Pons (tissue), 1 donor: ENCODE measurements around the gene MAGI1.

Source experiments
- DNase-seq: peaks from one replicate; pipeline ENCODE4 v3.0.0-alpha.2; 2016; ENCODE audit warnings: low spot score

Gene MAGI1

DNA sequence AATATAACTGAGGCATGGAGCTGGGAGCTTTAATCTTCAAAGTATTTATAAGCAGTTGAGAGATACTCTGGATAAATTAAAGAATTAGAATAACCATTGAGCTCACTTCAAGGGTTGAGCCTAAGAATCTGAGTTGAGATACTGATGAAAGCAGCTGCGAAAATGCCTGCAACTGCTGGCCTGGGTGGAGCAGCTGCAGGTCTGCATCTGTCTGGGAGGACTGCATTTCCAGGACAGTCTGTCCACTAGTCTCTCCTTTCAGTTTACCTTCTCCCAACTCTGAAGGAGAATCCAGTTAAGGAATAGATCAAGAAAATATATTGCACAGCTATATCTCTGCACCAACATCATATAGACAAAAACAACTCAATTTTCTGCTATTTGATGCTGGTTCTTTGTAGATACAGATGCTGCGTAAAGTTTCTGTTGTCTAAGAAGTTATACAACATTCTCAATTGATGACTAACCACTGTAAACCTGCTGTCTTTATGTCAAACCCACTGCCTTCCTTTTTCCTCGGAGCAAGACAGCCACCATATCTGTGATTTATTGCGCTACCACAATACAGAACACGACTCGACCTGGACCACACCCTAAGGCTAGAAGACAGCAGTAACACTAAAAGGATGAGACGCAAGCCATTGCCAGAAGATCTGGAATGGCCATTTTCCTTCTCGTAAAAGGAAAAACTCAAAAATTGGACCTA is 245.1 kb downstream of the MAGI1 start:
- no peak for DNase-seq

DNA sequence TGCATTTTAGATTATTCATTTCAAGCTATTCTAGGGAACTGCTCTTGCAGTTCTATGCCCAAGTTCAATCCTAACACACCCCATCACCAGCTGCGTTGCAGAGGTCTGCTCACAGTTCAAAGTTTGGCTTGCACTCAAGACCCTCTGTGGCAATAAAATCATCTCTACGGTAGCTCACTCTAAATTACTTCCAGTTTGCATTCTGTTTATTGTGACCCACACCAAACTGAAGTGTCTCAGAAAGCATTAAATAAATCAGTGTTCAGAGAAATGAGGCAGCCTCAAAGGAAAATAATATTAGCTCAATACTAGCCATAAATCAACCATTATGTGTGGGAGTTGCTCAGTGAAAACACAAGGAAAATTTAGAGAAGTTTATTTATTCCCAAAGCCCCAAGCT is 250.3 kb downstream of the MAGI1 start:
- DNase-seq: no peak

DNA sequence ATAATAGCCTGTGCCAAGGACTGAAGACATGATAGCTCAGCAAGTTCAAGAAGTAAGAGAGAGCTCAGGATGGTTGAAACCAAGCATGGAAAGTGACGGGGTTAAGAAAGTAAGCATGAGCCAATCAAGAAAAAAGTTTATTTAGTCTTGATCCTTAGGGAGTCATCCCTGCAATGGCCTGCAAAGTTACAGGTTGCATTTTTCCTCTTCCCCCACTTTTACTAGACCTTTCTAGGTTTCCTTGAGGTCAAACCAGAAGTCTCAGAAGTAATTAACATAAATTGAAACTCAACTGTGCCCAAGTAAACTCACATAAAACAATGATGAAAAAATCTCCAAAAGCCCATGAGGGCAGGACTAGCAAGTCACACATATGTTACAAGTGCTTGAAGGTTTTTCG is 250.9 kb downstream of the MAGI1 start:
- DNase-seq: no peak

DNA sequence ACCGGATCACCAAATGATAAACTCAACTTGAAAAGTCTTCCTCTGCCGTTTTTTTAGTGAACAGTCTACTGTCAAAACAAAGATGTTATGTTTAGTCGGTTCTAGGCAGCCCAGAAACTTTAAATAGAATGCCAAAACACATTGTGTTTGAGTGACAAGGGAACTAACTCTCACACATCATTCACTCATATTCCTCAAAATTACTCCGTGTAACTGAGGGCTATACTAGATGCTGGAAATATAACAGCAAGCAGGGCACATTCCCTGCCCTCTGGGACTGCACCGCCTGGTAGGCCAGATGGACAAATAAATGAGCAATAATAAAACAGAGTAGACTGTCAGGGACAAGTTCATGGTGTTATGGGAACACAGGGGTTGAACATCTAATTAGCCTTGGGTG is 251.4 kb downstream of the MAGI1 start:
- DNase-seq: no peak

DNA sequence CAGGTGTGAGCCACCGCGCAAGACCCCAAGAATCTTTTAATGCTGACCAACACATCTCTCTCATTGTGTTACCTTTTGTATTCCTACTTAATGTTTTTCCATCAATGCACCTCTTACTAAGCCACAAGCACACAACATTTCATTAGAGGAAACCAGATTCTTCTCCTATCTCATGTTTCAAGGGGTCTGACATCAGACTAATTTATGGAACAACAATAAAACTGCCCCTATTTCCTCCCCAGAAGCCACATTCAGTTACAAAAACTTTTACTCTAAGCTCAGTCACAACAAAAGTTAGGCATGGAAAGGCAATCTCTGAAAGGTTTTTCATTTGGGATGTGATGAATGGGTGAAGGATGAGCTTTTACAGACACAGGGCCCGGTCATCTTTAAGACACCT is 251.8 kb downstream of the MAGI1 start:
- no peak for DNase-seq

DNA sequence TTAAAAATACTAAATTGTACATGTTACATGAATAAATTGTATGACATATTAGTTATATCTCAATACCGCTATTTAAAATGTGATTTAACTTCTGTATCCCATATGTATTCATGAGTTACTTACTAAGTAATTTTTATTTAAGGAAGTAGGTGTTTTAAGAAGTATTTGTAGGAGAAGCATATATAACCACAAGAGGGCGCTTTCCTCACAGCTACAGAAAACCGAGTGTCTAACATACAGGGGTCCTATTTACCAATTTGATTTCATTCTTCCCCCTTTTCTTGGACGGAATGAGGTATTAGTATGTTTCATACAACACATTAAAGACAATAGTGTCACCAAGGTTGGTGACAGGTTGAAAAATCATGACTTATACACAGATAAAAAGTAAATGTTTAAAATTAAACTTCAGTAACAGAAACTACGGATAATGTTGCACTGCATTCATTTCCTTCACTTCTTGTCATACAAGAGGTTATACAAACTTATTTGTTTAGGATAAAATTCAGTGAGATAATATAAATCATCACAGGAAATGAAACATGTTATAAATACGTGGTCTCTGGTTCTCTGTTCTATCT is 253.6 kb downstream of the MAGI1 start:
- peak; percentile 87 for DNase-seq

DNA sequence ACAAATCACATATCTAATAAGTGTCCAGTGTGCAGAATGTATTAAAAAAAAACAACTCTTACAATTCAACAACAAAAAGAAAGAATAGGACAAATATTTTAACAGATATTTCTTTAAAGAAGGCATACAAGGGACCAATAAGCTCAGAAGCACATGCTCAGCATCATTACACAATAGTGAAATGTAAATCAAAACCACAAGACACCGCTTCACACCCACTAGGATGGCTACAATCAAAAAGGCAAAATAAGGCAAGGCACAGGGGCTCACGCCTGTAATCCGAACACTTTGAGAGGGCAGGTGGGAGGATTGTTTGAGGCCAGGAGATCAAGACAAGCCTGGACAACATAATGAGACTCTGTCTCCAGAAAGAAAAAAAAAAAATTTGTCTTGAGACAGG is 255.6 kb downstream of the MAGI1 start:
- no peak for DNase-seq

DNA sequence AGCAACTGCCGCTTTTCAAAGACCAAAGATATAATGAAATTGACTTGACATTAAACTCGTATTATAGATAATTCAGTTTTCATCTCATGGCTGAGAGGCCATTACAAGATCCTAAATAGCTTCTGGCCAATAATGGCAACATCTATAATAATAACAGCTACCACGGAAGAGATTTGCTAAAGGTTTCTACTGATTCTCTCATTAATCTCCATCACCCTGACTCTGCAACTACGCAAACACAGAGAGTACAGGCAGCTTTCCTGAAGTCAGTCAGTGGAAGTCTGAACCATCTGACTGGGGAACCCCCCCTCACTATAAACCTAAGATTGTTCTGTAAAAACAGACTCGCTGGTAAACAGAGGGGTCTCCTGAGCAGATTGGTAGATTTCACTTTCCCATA is 257.1 kb downstream of the MAGI1 start:
- no peak for DNase-seq

DNA sequence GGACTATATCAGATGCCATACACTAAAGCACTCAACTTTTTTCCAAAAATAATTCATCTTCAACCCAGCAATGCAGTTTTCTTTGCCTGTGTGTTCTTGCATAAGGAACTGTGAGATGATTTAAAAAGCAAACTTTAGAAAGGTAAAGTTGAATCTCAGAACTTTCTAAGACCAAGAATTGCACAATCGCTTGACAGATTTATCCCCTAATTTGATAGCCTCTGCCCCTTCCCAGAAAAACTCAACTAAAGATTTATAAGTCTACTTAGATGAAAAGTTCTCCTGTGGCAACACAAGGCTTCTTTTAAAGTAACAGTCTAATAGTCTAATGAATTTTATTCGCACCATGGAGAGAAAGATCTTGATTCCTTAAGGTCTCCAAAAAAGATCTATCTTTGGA is 259.3 kb downstream of the MAGI1 start:
- no peak for DNase-seq

DNA sequence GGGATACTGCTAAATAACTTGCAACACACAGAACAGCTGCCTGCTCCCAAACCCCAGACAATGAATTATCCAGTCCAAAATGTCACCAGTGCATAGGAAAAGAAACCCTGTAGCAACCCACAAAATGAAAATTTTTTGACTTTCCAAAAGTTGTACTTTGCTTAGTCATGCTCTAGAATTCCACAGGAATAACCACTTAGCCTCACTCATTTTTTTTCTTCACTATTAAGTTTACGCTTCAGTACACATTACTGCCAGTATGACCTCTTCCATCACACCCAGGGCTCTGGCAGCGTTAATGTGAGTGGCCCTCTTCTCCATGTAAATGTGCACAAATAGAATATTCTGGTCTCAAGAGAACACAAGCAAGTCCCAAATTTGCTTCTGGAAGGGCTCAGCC is 259.8 kb downstream of the MAGI1 start:
- DNase-seq: no peak

DNA sequence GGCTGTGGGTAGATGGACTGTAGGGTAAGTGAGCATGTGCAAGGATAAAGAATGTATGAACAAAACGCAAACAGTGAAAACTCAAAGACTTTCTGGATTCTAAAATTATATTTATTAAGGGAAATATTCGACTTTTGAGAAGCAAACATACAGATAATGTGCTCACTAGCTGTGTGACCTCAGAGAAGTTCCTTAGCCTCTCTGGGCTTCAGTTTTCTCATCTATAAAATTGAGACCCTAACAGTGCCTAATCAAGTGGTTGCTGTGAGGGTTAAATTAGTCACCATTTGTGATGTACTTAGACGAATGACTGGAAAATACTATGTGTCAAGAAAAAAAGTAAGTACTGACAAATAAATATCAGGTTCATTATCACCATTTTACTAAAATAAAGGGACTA is 261.7 kb downstream of the MAGI1 start:
- no peak for DNase-seq

DNA sequence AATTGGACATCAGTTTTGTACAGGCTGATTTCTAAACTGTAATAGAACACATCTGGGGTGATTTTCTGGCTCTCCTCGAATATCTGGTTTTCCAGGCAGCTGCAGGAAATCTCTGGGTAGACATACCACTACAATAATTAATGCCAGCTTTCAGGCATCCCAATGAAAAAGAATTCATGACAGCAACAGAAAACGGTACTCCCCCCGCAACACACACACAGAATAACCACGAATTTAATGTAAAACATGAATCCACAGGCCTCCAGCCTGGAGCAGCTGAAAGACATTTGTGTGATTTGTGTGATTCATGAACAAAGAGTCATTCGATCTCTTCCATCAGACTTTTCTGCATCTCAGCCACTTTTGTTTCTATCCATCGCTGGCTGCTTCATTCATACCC is 262.2 kb downstream of the MAGI1 start:
- DNase-seq: peak; percentile 56

DNA sequence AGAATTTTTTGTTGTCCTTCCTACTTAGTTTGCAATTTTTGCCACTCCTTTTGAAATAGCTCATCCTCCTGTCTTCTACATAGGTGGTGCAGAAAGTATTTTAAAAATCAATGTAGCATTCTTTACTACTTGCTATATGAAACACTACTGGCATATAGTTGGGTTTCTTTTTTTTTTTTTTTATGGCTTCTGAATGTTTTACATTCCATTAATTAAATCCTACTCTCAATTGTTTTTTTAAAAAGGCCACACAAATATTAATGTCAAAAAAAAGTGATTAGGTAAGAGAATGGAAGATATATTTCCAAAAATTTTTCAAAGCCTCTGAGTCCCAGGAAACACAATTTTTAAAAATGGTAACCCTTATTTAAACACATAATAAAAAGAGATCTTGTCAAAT is 262.6 kb downstream of the MAGI1 start:
- DNase-seq: no peak

DNA sequence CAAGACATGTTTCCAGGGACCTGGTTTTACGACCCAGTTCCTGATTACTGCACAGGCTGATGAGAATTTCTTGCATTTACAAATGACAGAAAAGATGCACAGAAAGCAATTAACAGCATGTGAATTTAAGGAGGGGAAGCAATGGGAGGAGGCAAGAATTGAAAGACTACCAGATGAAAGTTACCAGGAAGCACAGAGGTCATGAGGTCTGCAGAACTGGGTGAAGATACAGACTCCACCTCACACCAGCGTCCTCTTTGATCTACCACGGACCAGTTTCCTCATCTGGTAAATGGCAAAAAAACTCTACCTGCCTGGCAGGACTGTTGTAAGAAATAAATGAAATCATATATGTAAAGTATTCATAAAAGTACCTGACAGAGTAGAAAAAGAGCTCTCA is 266.0 kb downstream of the MAGI1 start:
- no peak for DNase-seq

DNA sequence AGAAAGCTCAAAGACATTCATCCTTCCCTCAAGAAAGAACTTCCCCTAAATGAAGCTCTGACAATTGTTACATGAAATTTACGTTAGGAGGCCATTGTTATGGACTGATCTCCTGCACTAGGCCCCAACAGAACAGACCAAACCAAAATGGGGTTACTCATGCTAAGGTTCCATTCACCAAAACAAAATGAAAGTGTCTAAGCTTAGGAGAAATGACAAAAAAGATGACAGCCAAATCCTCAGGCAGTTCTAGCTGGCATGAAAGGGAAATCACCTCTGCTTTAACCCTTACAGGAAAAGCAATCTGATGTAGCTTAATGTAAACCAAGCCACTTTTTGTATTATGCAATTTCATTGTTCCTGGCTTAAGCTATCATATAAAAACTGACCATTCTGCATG is 271.2 kb downstream of the MAGI1 start:
- no peak for DNase-seq

DNA sequence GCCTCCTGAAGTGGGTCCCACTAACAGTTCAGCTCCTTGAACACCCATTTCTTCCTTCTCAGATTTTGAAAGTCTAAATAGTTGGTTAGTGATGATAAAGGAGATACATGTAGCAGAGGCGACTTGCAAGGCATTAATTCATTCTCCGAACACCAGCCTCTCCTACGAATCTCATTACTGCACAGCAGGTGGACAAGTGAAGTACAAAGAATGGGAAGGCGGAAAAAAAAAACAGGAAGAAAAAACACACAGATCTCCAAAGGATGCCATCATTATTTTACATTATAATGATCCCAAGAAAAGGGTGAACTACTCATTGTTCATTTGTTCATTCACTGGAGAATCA is 276.5 kb downstream of the MAGI1 start:
- DNase-seq: no peak

DNA sequence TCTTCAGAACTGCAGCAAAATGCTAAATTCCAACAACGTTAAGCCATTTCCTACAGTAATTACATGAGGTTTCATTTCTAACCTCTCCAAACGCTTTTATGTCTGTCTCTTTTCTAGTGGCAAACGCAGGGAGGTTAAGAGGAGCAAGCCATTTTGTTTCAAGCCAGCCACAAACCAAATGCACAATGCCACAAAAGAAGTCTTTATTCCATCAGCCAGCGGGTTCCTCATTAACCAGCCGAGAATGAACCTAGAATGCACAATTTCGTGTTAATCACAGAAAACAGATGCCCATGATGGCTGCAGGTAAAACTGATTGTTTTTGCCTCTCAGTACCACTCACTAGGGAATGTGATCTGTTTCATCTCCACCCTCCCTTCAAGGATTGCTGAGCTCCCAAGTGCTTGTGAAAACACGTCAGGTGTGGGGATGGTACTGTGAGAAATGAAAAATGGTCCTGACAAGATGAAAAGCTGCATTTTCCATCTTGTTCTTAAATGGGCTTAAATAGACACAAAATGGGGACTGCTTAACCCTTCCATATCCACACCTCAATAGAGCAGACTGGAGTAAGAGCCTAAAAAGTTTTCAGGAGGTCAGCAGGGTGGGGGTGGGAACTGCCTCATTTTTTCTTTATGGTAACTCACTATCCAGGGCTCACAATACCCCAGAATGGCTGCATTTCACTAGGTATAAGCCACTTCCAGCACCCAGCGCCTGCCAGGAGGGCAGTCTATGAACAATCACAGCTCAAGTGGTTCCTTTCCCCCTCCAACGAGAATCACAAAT is 277.1 kb downstream of the MAGI1 start:
- DNase-seq: peak; percentile 86

DNA sequence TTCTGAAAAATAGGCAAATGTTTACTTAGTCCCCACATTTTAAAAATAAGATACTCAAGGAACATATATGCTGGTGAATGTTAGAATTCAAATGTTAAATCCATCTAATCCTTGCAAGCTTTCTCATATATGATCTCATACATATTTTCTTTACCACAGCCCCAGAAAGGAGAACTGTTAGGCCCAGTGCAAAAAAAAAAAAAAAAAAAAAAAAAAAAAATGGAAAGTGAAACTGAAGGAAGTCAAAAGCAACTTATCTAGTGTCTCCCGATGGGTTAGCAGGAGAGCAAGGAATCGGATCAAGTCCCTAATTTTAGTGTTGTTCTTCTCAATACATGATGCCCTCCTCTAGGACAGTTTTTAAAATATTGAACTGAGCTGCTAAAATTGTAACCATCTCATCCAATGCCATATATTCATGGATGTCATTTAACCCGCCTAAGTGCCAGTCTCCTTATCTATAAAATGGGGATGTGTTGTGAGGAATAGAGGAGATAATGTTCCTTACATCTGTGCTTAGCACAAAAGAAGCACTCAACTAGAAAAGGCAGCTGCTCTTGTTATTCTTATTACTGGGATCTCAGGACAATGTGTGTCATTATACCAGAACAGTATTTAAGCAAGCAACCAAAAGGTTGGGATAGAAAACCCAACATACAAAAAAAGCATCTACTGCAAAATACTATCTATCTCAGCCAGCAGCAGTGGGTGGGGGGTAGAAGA is 279.7 kb downstream of the MAGI1 start:
- peak; percentile 93 for DNase-seq

DNA sequence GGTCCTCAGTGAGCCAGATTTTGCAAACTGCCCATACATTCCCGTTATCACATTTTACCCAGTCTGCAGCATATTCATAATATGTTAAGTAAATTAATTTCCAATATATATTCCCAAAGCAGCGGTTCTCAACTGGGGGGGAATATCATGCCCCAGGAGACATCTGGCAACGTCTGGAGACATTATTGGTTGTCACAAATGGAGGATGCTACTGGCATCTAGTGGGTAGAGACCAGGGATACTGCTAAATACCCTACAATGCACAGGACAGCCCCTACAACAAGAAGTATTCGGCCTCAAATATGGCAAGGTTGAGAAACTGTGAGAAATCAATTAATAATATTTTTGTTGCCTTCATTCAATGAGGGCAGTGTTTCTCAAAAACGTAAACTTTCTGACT is 280.3 kb downstream of the MAGI1 start:
- DNase-seq: peak; percentile 65

DNA sequence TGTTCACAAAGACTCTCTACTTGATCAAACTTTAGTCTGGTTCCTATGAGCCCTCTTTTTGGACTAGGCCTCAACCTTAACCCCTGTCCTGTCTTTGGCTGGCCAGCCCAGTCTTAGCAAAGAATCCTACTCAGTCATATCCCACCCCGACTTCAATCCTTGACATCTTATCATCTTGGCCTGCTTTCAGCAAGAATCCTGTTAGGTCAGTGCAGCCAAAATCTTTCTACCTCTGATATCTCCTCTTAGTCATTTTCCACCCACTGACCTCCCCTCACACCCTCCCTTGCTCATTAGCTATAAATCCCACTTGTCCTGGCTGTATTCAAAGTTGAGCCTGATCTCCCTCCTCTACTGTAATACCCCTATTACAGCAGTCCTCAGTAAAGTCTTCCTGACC is 286.1 kb downstream of the MAGI1 start:
- no peak for DNase-seq

DNA sequence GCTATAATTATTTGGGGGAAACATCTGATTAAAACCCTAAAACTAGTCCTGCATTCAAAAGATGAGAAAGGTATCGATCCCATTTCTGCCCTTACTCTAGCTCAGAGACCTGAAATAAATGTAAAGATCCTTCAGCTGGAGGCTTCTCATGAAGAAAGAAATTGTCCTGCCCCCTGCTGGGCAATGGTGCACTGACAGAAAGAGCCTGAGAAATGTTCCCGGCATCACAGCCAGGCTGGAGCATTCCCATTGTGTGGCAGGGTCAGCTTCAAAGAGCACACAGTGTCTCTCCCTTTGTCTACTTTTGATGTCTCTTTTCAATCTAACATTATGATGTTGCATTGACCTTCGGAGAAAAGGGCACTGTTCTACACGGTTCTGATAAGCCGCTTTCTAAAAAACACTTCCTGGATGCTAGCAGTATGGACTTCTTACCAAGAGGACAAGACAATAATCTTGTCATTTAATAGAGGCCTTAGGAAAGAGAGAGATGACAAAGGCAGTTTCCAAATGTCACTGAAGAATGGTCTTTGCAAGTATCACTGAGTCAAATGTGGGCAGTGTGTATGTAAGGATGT is 287.5 kb downstream of the MAGI1 start:
- DNase-seq: peak; percentile 93

DNA sequence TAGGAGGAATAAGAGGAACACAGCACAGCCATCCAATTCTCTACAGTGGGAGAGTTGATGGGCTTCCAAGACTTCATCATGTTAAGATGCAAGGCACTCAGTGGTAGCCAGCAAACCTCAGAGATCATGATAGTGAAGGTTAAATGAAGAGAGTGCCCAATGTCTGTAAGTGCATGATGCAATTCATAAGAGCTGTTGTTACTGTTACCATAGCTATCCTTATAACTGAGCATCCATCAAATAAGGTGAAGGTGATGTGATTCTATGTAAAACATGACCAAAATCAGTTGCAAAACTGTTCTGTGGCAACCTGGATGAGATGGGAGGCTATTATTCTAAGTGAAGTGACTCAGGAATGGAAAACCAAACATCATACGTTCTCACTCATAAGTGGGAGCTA is 289.7 kb downstream of the MAGI1 start:
- DNase-seq: no peak

DNA sequence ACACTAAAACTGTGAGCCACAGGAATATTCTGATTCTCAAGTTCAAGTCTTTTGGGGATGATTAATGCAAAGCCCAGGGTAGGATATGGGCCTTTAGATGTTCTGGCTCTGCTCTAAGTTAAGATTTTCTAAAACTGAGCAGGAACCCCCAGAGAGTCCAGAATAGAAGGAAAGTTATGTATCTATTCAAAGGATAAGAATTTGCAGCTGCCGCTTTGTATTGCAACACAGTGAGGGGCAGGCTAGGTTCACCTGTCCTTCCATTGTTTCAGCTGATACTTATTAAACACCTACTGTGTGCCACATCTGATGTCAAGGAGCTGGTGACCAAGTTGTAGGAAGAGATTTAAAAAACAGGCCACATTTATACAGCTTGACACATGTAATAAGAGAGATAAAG is 290.4 kb downstream of the MAGI1 start:
- no peak for DNase-seq
